Psoas muscle (tissue), 8 donors: ENCODE results near the gene MTUS2. TPM values are rescaled to one million over a fixed set of nuclear protein-coding genes. Genes with fewer than 3 reads are reported as not detected.
"Not testable (repeated sequence)": the region's sequence is repeated elsewhere in the genome, so short reads cannot be mapped to it uniquely, and the experiment has no call there.

ENCODE experiments used
- ATAC-seq, 4 donors: fragments of 200-7000 bp; cut with Tn5 transposase; one replicate each; pipeline ENCODE4 v1.9.1; 2020; ENCODE audit warnings: moderate library complexity in 3 of 4, mild to moderate bottlenecking in 2 of 4
- DNase-seq, 2 donors: peaks; one replicate each; pipeline ENCODE4 v3.0.0-alpha.2; 2020
- H3K27ac ChIP-seq: fragments of 200-600 bp; one replicate; pipeline ENCODE4 v1.8.0; 2022
- H3K27me3 ChIP-seq, 3 donors: fragments of 200-600 bp in 1 of 3; one replicate each; pipeline versions ENCODE4 v1.6.1 to v1.8.0; 2013 to 2022; ENCODE audit warnings: low read length in 2 of 3, mild to moderate bottlenecking in 2 of 3, moderate library complexity in 1 of 3; ENCODE audit not compliant: insufficient read depth in 3 of 3
- H3K36me3 ChIP-seq, 2 donors: fragments of 200-600 bp in 1 of 2; one replicate each; pipeline versions ENCODE4 v1.6.1 to v1.8.0; 2013 to 2022; ENCODE audit warnings: low read depth in 1 of 2, mild to moderate bottlenecking in 1 of 2, moderate library complexity in 1 of 2; ENCODE audit not compliant: insufficient read depth in 1 of 2
- H3K4me1 ChIP-seq: fragments of 200-600 bp; one replicate; pipeline ENCODE4 v1.8.0; 2022
- H3K4me3 ChIP-seq: fragments of 200-600 bp; one replicate; pipeline ENCODE4 v1.8.0; 2022; ENCODE audit warnings: mild to moderate bottlenecking
- H3K9me3 ChIP-seq: fragments of 200-600 bp; one replicate; pipeline ENCODE4 v1.8.0; 2022
- CTCF ChIP-seq: fragments of 200-600 bp; IDR thresholded peaks from one replicate; pipeline ENCODE4 v1.8.0; 2022; ENCODE audit warnings: antibody characterized with exemption
- WGBS, 3 donors: extraction: QIAGEN DNeasy Blood & Tissue Kit; methylation state at CpG; one replicate each; pipeline versions ENCODE4 v1.1.6 to v1.1.7; 2013; 5-methylcytosine and 5-hydroxymethylcytosine counted together
- intact Hi-C, 2 donors: fragments of 100-400 bp; cut with DNase I; formaldehyde crosslinking; loops; one replicate each; pipeline versions ENCODE4 v1.11.0 to v1.14.2; 2022
- polyA plus RNA-seq, 3 donors: library from polyadenylated mRNA; stranded (reverse); fragments of 200-250 nt; gene quantifications; one replicate each; pipeline ENCODE4 v1.2.3, GENCODE V29; 2013
- total RNA-seq, 4 donors: library from RNA; stranded (reverse); fragmentation: NEBNext Ultra II Directional in 2 of 4; extraction: Animal tissue kit (Norgen Biotek cat#: 25700) in 2 of 4; gene quantifications; one replicate each; pipeline versions ENCODE4 v1.2.1 to v1.2.4, GENCODE V29; 2021 to 2023
- donor health status: healthy with polysubstance abuse.
- donor health status: DM: no; HTN: no; CAD: no; lungs with moderate emphysema.
- donor health status: Bipolar disorder and iron deficiency.
- donor health status: healthy.
- donor health status: DM: yes; HTN: yes; CAD: no.
- donor health status: DM: no; HTN: no; CAD: no.
- donor health status: DM: no; HTN: no; CAD: no.
- donor health status: DM: yes; HTN: yes; CAD: no.

The MTUS2 gene
- total and polyA plus RNA-seq, 7 donors: 0.03 to 0.79 (median 0.14) TPM; not detected in 2

- WGBS, 3 donors: 87 to 91% (median 89%) methylated on average over 3 of the region's 3 CpGs
- ATAC-seq (no peak), DNase-seq (no peak)
- no peak overlapping the region for H3K4me3 ChIP-seq
- intact Hi-C loops: no loop called here
- H3K36me3 ChIP-seq: no peaks in the 10 kb centered on the region
- H3K27ac ChIP-seq: no peak overlapping the region
- no peak for TF ChIP-seq CTCF
- H3K27me3 ChIP-seq: no peaks in the 10 kb centered on the region
- H3K9me3 ChIP-seq: peaks cover 10% of the 10 kb centered on the region
- no peaks in the 10 kb centered on the region for H3K4me1 ChIP-seq
These were observed 370.2 kb downstream of the MTUS2 start for GRCh38 chr13:29190298-29190697.

GRCh38 chr13:29193083-29193482, 372.9 kb downstream of the MTUS2 start:
- 63 to 77% (median 75%) methylated on average over 1 of the region's 1 CpG for WGBS, 3 donors
- Histone ChIP-seq H3K4me3 (no peak overlapping the region), H3K36me3 (no peaks in the 10 kb centered on the region), H3K9me3 (peaks cover 9% of the 10 kb centered on the region), H3K27me3 (no peaks in the 10 kb centered on the region), H3K4me1 (no peaks in the 10 kb centered on the region), H3K27ac (no peak overlapping the region)
- intact Hi-C loops: no loop called here
- no peak for TF ChIP-seq CTCF
- no peak for ATAC-seq
- DNase-seq: no peak

- DNase-seq: no peak
- no peak overlapping the region for H3K4me3 ChIP-seq
- WGBS, 3 donors: 53 to 63% (median 56%) methylated on average over 3 of the region's 3 CpGs
- H3K9me3 ChIP-seq: peaks cover 6% of the 10 kb centered on the region
- intact Hi-C loops: no loop called here
- ATAC-seq: no peak
- no peaks in the 10 kb centered on the region for H3K36me3 ChIP-seq
- no peaks in the 10 kb centered on the region for H3K27me3 ChIP-seq
- TF ChIP-seq CTCF: no peak
- no peaks in the 10 kb centered on the region for H3K4me1 ChIP-seq
- no peak overlapping the region for H3K27ac ChIP-seq
These were observed 375.3 kb downstream of the MTUS2 start for GRCh38 chr13:29195456-29195855.

DNA sequence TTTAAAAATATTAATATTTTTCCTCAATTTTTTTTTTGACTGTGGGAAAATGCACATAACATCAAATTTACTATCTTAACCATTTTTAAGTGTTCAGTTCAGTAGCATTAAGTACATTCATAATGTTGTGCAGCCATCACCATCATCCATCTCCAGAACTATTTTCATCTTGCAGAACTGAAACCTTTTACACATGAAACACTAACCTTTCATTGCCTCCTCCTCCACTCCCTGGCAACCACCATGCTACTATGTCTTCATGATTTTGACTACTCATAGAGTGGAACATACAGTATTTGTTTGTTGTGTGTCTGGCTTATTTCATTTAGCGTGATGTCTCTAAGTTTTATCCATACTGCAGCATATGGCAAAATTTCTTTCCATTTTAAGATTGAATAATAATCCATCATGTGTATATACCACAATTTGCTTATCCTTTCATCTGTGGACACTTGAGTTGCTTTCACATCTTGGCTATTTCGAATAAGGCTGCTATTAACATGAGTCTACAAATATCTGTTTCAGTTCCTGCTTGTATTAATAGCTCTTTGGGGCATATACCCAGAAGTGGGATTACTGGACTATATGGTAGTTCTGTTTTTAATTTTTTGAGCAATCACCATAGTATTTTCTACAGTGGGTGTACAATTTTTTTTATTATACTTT, 376.4 kb downstream of the MTUS2 start:
- no peaks in the 10 kb centered on the region for H3K27me3 ChIP-seq
- no peak for ATAC-seq
- DNase-seq: no peak
- H3K36me3 ChIP-seq: no peaks in the 10 kb centered on the region
- no peak for TF ChIP-seq CTCF
- H3K27ac ChIP-seq: no peak overlapping the region
- peaks cover 6% of the 10 kb centered on the region for H3K9me3 ChIP-seq
- WGBS, 3 donors: 85 to 93% (median 88%) methylated on average over 2 of the region's 2 CpGs
- no peak overlapping the region for H3K4me3 ChIP-seq
- no peaks in the 10 kb centered on the region for H3K4me1 ChIP-seq
- intact Hi-C loops: no loop called here

- WGBS, 3 donors: 76 to 80% (median 77%) methylated on average over 6 of the region's 6 CpGs
- ATAC-seq, H3K4me3 ChIP-seq, H3K9me3 ChIP-seq, intact Hi-C loops, H3K36me3 ChIP-seq, H3K4me1 ChIP-seq, H3K27me3 ChIP-seq, DNase-seq, H3K27ac ChIP-seq: not testable (repeated sequence)
These were observed 382.6 kb downstream of the MTUS2 start for GRCh38 chr13:29202753-29203152.
